ENCODE measurements around the gene TMEM169. TPM values are rescaled to one million over a fixed set of nuclear protein-coding genes. Genes with fewer than 3 reads are reported as not detected.

TMEM169 gene
- total and polyA plus RNA-seq, 2 of the 13 experiments (the other 11 are each of a cell fraction or from before 2014, with no cell fraction given) = 1.5 to 4.5 TPM

GRCh38 chr2:216114714-216115531 is 33.2 kb downstream of the TMEM169 start (continued):
- TF ChIP-seq ZNF687 (CRISPR knock-in tag; IDR thresholded peaks at IDR 0.05) (peak; percentile 66), ZNF607 (CRISPR knock-in tag; IDR thresholded peaks at IDR 0.05; ENCODE audit: borderline replicate concordance) (0 out of 2 replicates have a peak, but pooled peaks have one; percentile 44), NCOR1 (IDR thresholded peaks at IDR 0.05; ENCODE audit: borderline replicate concordance, low read length) (0 out of 2 replicates have a peak, but pooled peaks have one; percentile 52), ZNF704 (CRISPR knock-in tag; IDR thresholded peaks at IDR 0.05; ENCODE audit: borderline replicate concordance) (no peak), PHF20 (CRISPR knock-in tag; IDR thresholded peaks at IDR 0.05) (peak; percentile 60; the same call in 1 of the 2 replicates), ZNF737 (CRISPR knock-in tag; IDR thresholded peaks at IDR 0.05; ENCODE audit: borderline replicate concordance) (no peak), POGZ (CRISPR knock-in tag; IDR thresholded peaks at IDR 0.05) (peak; percentile 76), ZNF879 (CRISPR knock-in tag; IDR thresholded peaks at IDR 0.05) (no peak), ZNF205 (CRISPR knock-in tag; IDR thresholded peaks at IDR 0.05) (no peak), ZSCAN31 (CRISPR knock-in tag; IDR thresholded peaks at IDR 0.05; ENCODE audit: low read depth) (peak; percentile 22), ZSCAN9 (CRISPR knock-in tag; IDR thresholded peaks at IDR 0.05; ENCODE audit: borderline replicate concordance) (0 out of 2 replicates have a peak, but pooled peaks have one; percentile 12), GABPB1 (CRISPR knock-in tag; IDR thresholded peaks at IDR 0.05) (peak; percentile 27; the same call in 1 of the 2 replicates), SIN3A (IDR thresholded peaks at IDR 0.05; ENCODE audit: borderline replicate concordance, low read depth, low read length) (peak; percentile 74; the same call in 1 of the 2 replicates), ZNF224 (CRISPR knock-in tag; IDR thresholded peaks at IDR 0.05) (peak; percentile 84; the same call in 1 of the 2 replicates), HNRNPL (IDR thresholded peaks at IDR 0.05; ENCODE audit: low read depth, low read length) (no peak), CREB1 (IDR thresholded peaks at IDR 0.05) (no peak), CREB1 (CRISPR knock-in tag; IDR thresholded peaks at IDR 0.05) (peak; percentile 27; the same call in 1 of the 2 replicates), ZNF574 (CRISPR knock-in tag; IDR thresholded peaks at IDR 0.05) (peak; percentile 44; the same call in 1 of the 2 replicates), KDM5A (IDR thresholded peaks at IDR 0.05; ENCODE audit: borderline replicate concordance, low read length) (peak; percentile 78), EP300 (IDR thresholded peaks at IDR 0.05; ENCODE audit: low read depth in 2 of 2, low read length in 2 of 2) (peak in 1 of 2 experiments; percentile 43; a peak in 1 of 4 replicates), EP300 (CRISPR knock-in tag; IDR thresholded peaks at IDR 0.05; ENCODE audit: borderline replicate concordance) (no peak)
